GM19099 (cell line): ENCODE results near the gene MSI2.

Experiments used
- POLR2A ChIP-seq: IDR thresholded peaks from 3 replicates; pipeline ENCODE4 v1.6.1; 2011; ENCODE audit warnings: low read depth; ENCODE audit not compliant: insufficient read length; ENCODE audit errors: extremely low read depth

Gene MSI2

GRCh38 chr17:57505841-57506773 lies 249.8 kb downstream of the MSI2 start:
- TF ChIP-seq POLR2A: no peak

GRCh38 chr17:57506774-57507127 lies 250.4 kb downstream of the MSI2 start:
- no peak for TF ChIP-seq POLR2A

GRCh38 chr17:57507828-57508227 lies 251.5 kb downstream of the MSI2 start:
- no peak for TF ChIP-seq POLR2A

- no peak for TF ChIP-seq POLR2A
Measured at GRCh38 chr17:57508671-57509070, 252.3 kb downstream of the MSI2 start.

GRCh38 chr17:57511475-57512123 lies 255.3 kb downstream of the MSI2 start:
- no peak for TF ChIP-seq POLR2A

GRCh38 chr17:57512258-57512657 lies 255.9 kb downstream of the MSI2 start:
- TF ChIP-seq POLR2A: no peak

- TF ChIP-seq POLR2A: no peak
Measured at GRCh38 chr17:57512691-57513090, 256.4 kb downstream of the MSI2 start.

- TF ChIP-seq POLR2A: no peak
Measured at GRCh38 chr17:57513569-57513968, 257.2 kb downstream of the MSI2 start.

- TF ChIP-seq POLR2A: no peak
Measured at GRCh38 chr17:57514614-57515013, 258.3 kb downstream of the MSI2 start.

- no peak for TF ChIP-seq POLR2A
Measured at GRCh38 chr17:57515662-57516211, 259.4 kb downstream of the MSI2 start.

- TF ChIP-seq POLR2A: no peak
Measured at GRCh38 chr17:57516290-57517230, 260.2 kb downstream of the MSI2 start.

GRCh38 chr17:57517273-57517631 lies 260.9 kb downstream of the MSI2 start:
- no peak for TF ChIP-seq POLR2A

GRCh38 chr17:57517632-57518456 lies 261.5 kb downstream of the MSI2 start:
- no peak for TF ChIP-seq POLR2A
